GM12873 (cell line): ENCODE data around the gene FBP1.

Experiments used
- CTCF ChIP-seq: IDR thresholded peaks from 2 replicates; pipeline ENCODE4 v1.5.1; 2012; ENCODE audit warnings: low read depth, mild to moderate bottlenecking, moderate library complexity, low read length, control low read depth; ENCODE audit not compliant: insufficient read depth; ENCODE audit errors: missing control alignments

The FBP1 gene

GRCh38 chr9:94666364-94667099, 27.2 kb upstream of the FBP1 start:
- TF ChIP-seq CTCF, result no peak

- TF ChIP-seq CTCF, result no peak
Observed at GRCh38 chr9:94665613-94666012, 26.3 kb upstream of the FBP1 start.

DNA sequence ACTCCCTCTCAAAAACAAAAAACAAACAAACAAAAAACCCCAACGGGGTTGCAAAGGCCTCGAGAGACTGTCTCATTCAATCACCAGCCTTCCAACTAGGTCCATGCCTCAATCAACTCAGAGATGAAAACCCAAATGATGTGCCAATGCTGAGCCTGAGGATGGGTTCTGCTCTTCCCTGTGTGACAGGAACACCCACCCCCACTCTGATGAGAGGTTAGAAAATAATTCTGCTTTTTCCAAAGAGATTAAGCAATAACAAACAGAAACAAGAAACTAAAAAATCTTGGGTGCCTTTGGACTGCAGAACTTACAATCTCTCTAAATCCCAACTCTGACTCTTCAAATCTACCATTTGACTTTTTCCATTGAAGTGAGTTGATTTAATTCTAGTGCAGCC, 25.5 kb upstream of the FBP1 start:
- TF ChIP-seq CTCF, result no peak

DNA sequence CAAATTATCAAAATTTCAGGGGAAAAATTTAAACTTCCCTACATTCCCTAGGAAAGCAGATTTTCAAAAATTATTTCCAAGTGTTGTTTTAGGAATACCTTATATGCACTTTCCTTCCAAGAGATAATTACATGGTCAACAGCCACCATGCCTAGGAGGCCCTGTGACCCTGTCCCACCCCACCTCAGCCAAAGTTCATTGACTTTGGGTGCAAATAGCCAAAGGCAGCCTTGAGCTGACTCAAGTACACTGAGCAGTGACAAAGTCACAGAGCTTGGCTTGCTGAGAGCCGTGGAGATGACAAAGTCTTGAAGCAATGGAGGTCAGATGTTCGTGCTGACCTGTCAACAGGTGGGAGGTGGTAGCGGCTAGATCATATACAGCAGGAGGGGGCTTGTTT, 24.3 kb upstream of the FBP1 start:
- TF ChIP-seq CTCF, result no peak

DNA sequence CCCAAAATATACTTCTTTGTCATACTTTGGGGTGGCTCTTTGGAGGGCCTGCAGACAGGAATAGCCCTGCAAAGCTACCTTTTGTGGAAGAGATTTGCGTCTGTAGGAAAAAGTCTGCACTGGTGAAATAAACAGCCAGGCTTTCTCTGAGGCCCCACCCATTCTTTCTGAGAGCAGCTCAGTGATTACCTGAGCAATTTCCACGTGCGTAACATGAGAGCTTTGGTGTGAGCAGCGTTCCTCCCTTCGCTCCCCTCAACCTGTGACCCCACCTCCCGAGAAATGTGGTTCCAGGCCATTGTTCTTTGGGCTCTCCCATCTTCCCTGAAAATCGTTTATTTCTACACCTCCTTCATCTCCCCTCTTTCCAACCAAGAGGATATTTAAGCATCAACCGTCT, 23.8 kb upstream of the FBP1 start:
- TF ChIP-seq CTCF, result no peak

- no peak for TF ChIP-seq CTCF
Observed at GRCh38 chr9:94657021-94657725, 17.9 kb upstream of the FBP1 start.

DNA sequence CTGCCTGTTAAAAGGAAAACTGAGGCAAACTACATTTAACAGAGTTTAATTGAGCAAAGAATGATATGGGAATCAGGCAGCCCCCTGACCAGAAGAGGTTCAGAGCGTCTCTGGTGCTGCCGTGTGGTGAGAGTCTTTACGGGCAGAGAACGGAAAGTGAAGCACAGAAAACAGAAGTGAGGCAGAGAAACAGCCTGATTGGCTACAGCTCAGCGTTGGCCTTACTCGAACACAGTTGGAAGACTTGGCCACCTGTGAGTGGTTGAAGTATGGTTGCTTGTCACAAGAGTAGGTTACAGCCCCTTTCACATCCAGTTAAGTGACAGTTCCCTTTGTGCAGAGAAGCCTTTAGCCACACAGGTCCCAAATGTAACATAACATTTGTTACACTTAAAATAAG, 16.9 kb upstream of the FBP1 start:
- no peak for TF ChIP-seq CTCF
